ENCODE results near the gene SH3BP4.

DNA sequence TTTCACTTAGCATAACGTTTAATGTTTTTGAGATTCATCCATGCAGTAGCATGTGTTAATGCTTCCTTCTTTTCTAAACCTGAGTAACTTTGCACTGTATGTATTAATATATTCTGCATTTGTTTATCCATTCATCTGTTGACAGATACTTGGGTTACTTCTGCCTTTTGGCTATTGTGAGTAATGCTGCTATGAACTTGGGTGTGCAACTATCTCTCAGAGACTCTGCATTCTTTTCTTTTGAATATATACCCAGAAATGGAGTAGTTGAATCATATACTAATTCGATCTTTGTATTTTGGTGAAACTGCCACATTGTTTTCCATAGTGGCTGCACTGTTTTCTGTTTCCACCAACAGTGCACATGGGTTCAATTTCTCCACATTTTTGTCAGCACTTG lies 128.3 kb downstream of the SH3BP4 start:
- TF ChIP-seq POLR2AphosphoS5 (IDR thresholded peaks at IDR 0.05): no peak
- TF ChIP-seq, protein P1, sequence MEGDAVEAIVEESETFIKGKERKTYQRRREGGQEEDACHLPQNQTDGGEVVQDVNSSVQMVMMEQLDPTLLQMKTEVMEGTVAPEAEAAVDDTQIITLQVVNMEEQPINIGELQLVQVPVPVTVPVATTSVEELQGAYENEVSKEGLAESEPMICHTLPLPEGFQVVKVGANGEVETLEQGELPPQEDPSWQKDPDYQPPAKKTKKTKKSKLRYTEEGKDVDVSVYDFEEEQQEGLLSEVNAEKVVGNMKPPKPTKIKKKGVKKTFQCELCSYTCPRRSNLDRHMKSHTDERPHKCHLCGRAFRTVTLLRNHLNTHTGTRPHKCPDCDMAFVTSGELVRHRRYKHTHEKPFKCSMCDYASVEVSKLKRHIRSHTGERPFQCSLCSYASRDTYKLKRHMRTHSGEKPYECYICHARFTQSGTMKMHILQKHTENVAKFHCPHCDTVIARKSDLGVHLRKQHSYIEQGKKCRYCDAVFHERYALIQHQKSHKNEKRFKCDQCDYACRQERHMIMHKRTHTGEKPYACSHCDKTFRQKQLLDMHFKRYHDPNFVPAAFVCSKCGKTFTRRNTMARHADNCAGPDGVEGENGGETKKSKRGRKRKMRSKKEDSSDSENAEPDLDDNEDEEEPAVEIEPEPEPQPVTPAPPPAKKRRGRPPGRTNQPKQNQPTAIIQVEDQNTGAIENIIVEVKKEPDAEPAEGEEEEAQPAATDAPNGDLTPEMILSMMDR (IDR thresholded peaks at IDR 0.05): no peak
- no peak for TF ChIP-seq POLR2A (IDR thresholded peaks at IDR 0.05)

All from gastroesophageal sphincter (tissue), 3 donors.